Natural killer cell treated with Interleukin-12 subunit alpha and Interleukin-12 subunit beta and Interleukin-15 and Interleukin-18, amount 100 ng/mL, for 72 hours (primary cell): ENCODE measurements around the gene IL17RE. TPM values are rescaled to one million over a fixed set of nuclear protein-coding genes. Genes with fewer than 3 reads are reported as not detected.
A peak's percentile ranks its signal among the peaks of the same experiment; 100 is the strongest.

ENCODE experiments used
- ATAC-seq, 2 donors: fragments of 150-1000 bp; cut with Tn5 transposase in 1 of 2; sonication (Bioruptor Pico), chemical (Tn5 transposase) in 1 of 2; 2 replicates each; pipeline ENCODE4 v1.10.0; 2021
- DNase-seq: peaks from one replicate; pipeline ENCODE4 v3.0.0; 2022; ENCODE audit warnings: low spot score
- H3K27ac Mint-ChIP-seq, 2 donors: 1 replicate in 1 of 2; 2 replicates in 1 of 2; pipeline ENCODE4 v1.8.0; 2022; ENCODE audit warnings: mixed read lengths in 2 of 2, mild to moderate bottlenecking in 1 of 2, moderate library complexity in 1 of 2
- H3K27me3 Mint-ChIP-seq, 2 donors: 1 replicate in 1 of 2; 2 replicates in 1 of 2; pipeline ENCODE4 v1.8.0; 2022; ENCODE audit warnings: mixed read lengths in 2 of 2
- H3K36me3 Mint-ChIP-seq: one replicate; pipeline ENCODE4 v1.8.0; 2022; ENCODE audit warnings: mixed read lengths
- H3K4me1 Mint-ChIP-seq, 2 donors: 1 replicate in 1 of 2; 2 replicates in 1 of 2; pipeline ENCODE4 v1.8.0; 2022; ENCODE audit warnings: low read depth in 2 of 2, mixed read lengths in 2 of 2, mild to moderate bottlenecking in 1 of 2
- H3K4me3 Mint-ChIP-seq: one replicate; pipeline ENCODE4 v1.8.0; 2022; ENCODE audit warnings: mixed read lengths
- H3K9me3 Mint-ChIP-seq: 2 replicates; pipeline ENCODE4 v1.8.0; 2022; ENCODE audit warnings: mixed read lengths
- total RNA-seq, 2 donors: library from RNA; stranded (reverse); gene quantifications; one replicate each; pipeline ENCODE4 v1.2.3, GENCODE V29; 2022

The IL17RE gene
- total RNA-seq, 2 donors from 2014 or later, result 0.48 to 1.9 TPM

- H3K36me3 Mint-ChIP-seq, result no peaks in the 10 kb centered on the region
- no peak for DNase-seq
- H3K9me3 Mint-ChIP-seq, result no peaks in the 10 kb centered on the region
- no peak overlapping the region for H3K4me3 Mint-ChIP-seq
- peak overlapping the region in 1 of 2 donors; percentile 64 for H3K27ac Mint-ChIP-seq
- no peaks in the 10 kb centered on the region for H3K27me3 Mint-ChIP-seq
- peaks cover 14 to 16% of the 10 kb centered on the region in 2 donors for H3K4me1 Mint-ChIP-seq
- no peak for ATAC-seq
Observed at GRCh38 chr3:9903904-9904303, 1.3 kb downstream of the IL17RE start.

DNA sequence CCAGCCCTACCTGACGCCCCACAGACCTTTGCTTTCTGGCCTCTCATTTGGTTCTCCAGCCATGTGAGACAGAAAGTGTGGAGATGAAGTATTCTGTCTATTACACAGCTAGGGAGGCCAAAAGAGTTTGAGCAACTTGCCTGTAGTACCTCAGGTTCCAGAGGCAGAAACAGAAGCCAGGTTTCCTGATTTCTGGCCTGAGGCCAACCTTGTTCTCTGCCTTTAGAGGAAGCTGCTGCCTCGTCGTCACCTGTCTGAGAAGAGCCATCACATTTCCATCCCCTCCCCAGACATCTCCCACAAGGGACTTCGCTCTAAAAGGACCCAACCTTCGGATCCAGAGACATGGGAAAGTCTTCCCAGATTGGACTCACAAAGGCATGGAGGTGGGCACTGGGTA is 3.8 kb downstream of the IL17RE start:
- ATAC-seq (no peak), DNase-seq (no peak)
- no peaks in the 10 kb centered on the region for H3K36me3 Mint-ChIP-seq
- no peak overlapping the region for H3K27ac Mint-ChIP-seq
- no peaks in the 10 kb centered on the region for H3K27me3 Mint-ChIP-seq
- no peaks in the 10 kb centered on the region for H3K9me3 Mint-ChIP-seq
- no peak overlapping the region for H3K4me3 Mint-ChIP-seq
- H3K4me1 Mint-ChIP-seq, result peaks cover 20 to 23% of the 10 kb centered on the region in 2 donors

GRCh38 chr3:9908286-9908685 is 5.6 kb downstream of the IL17RE start:
- Mint-ChIP-seq H3K4me3 (no peak overlapping the region), H3K9me3 (no peaks in the 10 kb centered on the region), H3K4me1 (peaks cover 17 to 24% of the 10 kb centered on the region in 2 donors), H3K27ac (peak overlapping the region in 1 of 2 donors; percentile 23), H3K27me3 (peaks cover 0 to 3% of the 10 kb centered on the region in 2 donors), H3K36me3 (no peaks in the 10 kb centered on the region)
- no peak for ATAC-seq
- no peak for DNase-seq

DNA sequence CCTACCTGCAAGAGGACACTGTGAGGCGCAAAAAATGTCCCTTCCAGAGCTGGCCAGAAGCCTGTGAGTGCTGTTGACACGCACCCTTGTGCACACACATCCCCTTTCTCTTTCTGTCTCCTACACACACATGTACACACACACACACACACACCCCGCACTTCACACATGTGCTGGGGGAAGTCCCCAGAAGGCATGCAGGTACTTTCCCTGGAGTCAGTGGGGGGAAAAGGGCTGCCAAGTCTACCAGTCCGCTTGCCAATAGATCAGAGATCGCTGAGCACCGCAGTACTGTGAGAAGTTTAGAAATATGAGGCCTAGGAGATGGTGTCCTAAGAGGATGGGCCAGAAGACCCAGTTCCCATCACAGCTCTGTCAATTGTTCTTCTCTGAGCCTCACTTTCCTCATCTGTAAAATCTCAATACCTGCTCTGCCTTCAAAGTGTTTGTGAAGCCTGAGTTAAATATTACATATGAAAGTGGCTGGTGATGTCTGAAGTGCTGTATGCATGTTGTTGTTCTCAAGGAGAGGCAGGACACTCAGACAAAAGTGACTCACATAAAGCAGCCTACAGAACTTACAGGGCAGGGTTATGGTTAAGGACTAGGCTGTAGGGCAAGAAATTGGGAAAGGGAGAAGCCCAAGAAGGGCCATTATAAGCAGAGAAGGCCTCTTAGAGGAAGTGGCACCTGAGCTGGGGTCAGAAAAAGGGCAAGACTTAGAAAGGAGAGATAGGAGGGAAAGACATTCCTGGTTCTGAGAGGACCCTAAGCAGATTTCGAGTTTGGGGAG is 6.8 kb downstream of the IL17RE start:
- no peak overlapping the region for H3K4me3 Mint-ChIP-seq
- H3K27ac Mint-ChIP-seq, result peak overlapping the region in 1 of 2 donors; percentile 1
- no peaks in the 10 kb centered on the region for H3K9me3 Mint-ChIP-seq
- H3K36me3 Mint-ChIP-seq, result no peaks in the 10 kb centered on the region
- ATAC-seq (peak in 1 of 2 donors; percentile 39), DNase-seq (no peak)
- peaks cover 0 to 3% of the 10 kb centered on the region in 2 donors for H3K27me3 Mint-ChIP-seq
- H3K4me1 Mint-ChIP-seq, result peaks cover 11 to 20% of the 10 kb centered on the region in 2 donors

DNA sequence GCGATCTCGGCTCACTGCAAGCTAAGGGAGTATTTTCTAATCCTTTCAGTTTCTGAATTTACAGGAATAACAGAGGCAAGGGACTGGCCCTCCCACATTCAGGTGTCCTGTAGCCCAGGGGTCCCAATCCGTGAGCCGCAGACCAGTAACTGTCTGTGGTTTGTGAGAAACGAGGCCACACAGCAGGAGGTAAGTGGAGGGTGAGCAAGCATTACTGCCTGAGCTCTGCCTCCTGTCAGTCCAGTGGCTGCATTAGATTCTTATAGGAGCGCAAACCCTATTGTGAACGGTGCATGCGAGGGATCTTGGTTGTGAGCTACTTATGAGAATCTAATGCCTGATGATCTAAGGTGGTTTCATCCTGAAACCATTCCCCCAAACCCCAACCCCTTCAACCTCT is 9.2 kb downstream of the IL17RE start:
- Mint-ChIP-seq H3K4me3 (peak overlapping the region; percentile 24), H3K9me3 (no peaks in the 10 kb centered on the region), H3K27ac (peak overlapping the region in 1 of 2 donors; percentile 39), H3K4me1 (peaks cover 15 to 20% of the 10 kb centered on the region in 2 donors), H3K36me3 (no peaks in the 10 kb centered on the region), H3K27me3 (peaks cover 0 to 3% of the 10 kb centered on the region in 2 donors)
- DNase-seq (no peak), ATAC-seq (no peak)

- Mint-ChIP-seq H3K4me3 (peak overlapping the region; percentile 24), H3K36me3 (no peaks in the 10 kb centered on the region), H3K9me3 (no peaks in the 10 kb centered on the region), H3K4me1 (peaks cover 15 to 20% of the 10 kb centered on the region in 2 donors), H3K27ac (peak overlapping the region in 1 of 2 donors; percentile 39), H3K27me3 (peaks cover 0 to 3% of the 10 kb centered on the region in 2 donors)
- peak; percentile 44 to 46 for ATAC-seq
- DNase-seq, result no peak
Observed at GRCh38 chr3:9912294-9912935, 9.8 kb downstream of the IL17RE start.

- peaks cover 0 to 3% of the 10 kb centered on the region in 2 donors for H3K27me3 Mint-ChIP-seq
- no peaks in the 10 kb centered on the region for H3K9me3 Mint-ChIP-seq
- H3K4me3 Mint-ChIP-seq, result no peak overlapping the region
- H3K4me1 Mint-ChIP-seq, result peaks cover 15 to 20% of the 10 kb centered on the region in 2 donors
- H3K27ac Mint-ChIP-seq, result no peak overlapping the region
- no peak for DNase-seq
- no peaks in the 10 kb centered on the region for H3K36me3 Mint-ChIP-seq
- no peak for ATAC-seq
Observed at GRCh38 chr3:9913601-9914000, 11.0 kb downstream of the IL17RE start.

GRCh38 chr3:9914011-9914410 is 11.4 kb downstream of the IL17RE start:
- no peaks in the 10 kb centered on the region for H3K36me3 Mint-ChIP-seq
- H3K4me3 Mint-ChIP-seq, result no peak overlapping the region
- H3K27ac Mint-ChIP-seq, result no peak overlapping the region
- DNase-seq (peak; percentile 15), ATAC-seq (no peak)
- no peaks in the 10 kb centered on the region for H3K9me3 Mint-ChIP-seq
- peaks cover 15 to 20% of the 10 kb centered on the region in 2 donors for H3K4me1 Mint-ChIP-seq
- peaks cover 0 to 3% of the 10 kb centered on the region in 2 donors for H3K27me3 Mint-ChIP-seq

GRCh38 chr3:9914559-9915253 is 12.1 kb downstream of the IL17RE start:
- DNase-seq, result no peak
- H3K4me3 Mint-ChIP-seq, result peak overlapping the region; percentile 71
- no peaks in the 10 kb centered on the region for H3K36me3 Mint-ChIP-seq
- H3K27me3 Mint-ChIP-seq, result peaks cover 0 to 3% of the 10 kb centered on the region in 2 donors
- ATAC-seq, result no peak
- H3K27ac Mint-ChIP-seq, result no peak overlapping the region
- H3K9me3 Mint-ChIP-seq, result no peaks in the 10 kb centered on the region
- H3K4me1 Mint-ChIP-seq, result peaks cover 12 to 13% of the 10 kb centered on the region in 2 donors

DNA sequence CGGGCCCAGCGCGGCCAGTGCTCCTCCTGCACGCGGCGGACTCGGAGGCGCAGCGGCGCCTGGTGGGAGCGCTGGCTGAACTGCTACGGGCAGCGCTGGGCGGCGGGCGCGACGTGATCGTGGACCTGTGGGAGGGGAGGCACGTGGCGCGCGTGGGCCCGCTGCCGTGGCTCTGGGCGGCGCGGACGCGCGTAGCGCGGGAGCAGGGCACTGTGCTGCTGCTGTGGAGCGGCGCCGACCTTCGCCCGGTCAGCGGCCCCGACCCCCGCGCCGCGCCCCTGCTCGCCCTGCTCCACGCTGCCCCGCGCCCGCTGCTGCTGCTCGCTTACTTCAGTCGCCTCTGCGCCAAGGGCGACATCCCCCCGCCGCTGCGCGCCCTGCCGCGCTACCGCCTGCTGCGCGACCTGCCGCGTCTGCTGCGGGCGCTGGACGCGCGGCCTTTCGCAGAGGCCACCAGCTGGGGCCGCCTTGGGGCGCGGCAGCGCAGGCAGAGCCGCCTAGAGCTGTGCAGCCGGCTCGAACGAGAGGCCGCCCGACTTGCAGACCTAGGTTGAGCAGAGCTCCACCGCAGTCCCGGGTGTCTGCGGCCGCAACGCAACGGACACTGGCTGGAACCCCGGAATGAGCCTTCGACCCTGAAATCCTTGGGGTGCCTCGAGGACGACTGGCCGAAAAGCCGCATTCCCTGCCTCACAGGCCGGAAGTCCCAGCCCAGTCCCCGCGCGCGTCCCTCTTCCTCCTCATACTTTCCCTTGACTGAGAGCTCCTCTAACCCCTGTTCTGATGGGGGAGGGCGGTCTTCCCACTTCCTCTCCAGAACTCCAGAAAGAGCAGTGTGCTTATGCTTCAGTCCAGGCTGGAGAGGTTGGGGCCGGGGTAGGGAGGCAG is 12.8 kb downstream of the IL17RE start:
- ATAC-seq, result peak; percentile 71 to 73
- peaks cover 0 to 3% of the 10 kb centered on the region in 2 donors for H3K27me3 Mint-ChIP-seq
- H3K4me3 Mint-ChIP-seq, result peak overlapping the region; percentile 71
- H3K9me3 Mint-ChIP-seq, result no peaks in the 10 kb centered on the region
- no peaks in the 10 kb centered on the region for H3K36me3 Mint-ChIP-seq
- peaks cover 10 to 11% of the 10 kb centered on the region in 2 donors for H3K4me1 Mint-ChIP-seq
- peak; percentile 70 for DNase-seq
- H3K27ac Mint-ChIP-seq, result no peak overlapping the region

GRCh38 chr3:9916346-9916733 is 13.7 kb downstream of the IL17RE start:
- Mint-ChIP-seq H3K27me3 (peaks cover 0 to 3% of the 10 kb centered on the region in 2 donors), H3K36me3 (no peaks in the 10 kb centered on the region), H3K27ac (no peak overlapping the region), H3K4me1 (peaks cover 10 to 11% of the 10 kb centered on the region in 2 donors), H3K4me3 (peak overlapping the region; percentile 71), H3K9me3 (no peaks in the 10 kb centered on the region)
- no peak for DNase-seq
- no peak for ATAC-seq

GRCh38 chr3:9916734-9917680 is 14.4 kb downstream of the IL17RE start, which contains the start of gene IL17RC:
Gene IL17RC (plus strand): TSS chr3:9917098. CDS start chr3:9917316, 218 bp downstream.
- Mint-ChIP-seq H3K36me3 (no peaks in the 10 kb centered on the region), H3K4me3 (peak within 1 kb of the TSS; percentile 71), H3K9me3 (no peaks in the 10 kb centered on the region), H3K27ac (no peak within 1 kb of the TSS), H3K4me1 (peaks cover 8 to 9% of the 10 kb centered on the region in 2 donors), H3K27me3 (peaks cover 0 to 3% of the 10 kb centered on the region in 2 donors)
- DNase-seq, result no peak
- ATAC-seq, result no peak
